GM19238 (cell line): ENCODE data around the gene FGGY.
"Not testable (repeated sequence)": the region's sequence is repeated elsewhere in the genome, so short reads cannot be mapped to it uniquely, and the experiment has no call there.

Experiments used
- DNase-seq: peaks from one replicate; pipeline ENCODE4 v3.0.0; 2011; ENCODE audit warnings: low spot score; ENCODE audit not compliant: insufficient read length

Gene FGGY

GRCh38 chr1:59625384-59625783, 328.5 kb downstream of the FGGY start:
- DNase-seq = no peak

- DNase-seq = no peak
These were observed 334.8 kb downstream of the FGGY start for GRCh38 chr1:59631561-59632255.

- no peak for DNase-seq
These were observed 338.2 kb downstream of the FGGY start for GRCh38 chr1:59635097-59635496.

- DNase-seq = no peak
These were observed 341.4 kb downstream of the FGGY start for GRCh38 chr1:59638231-59638711.

- no peak for DNase-seq
These were observed 342.4 kb downstream of the FGGY start for GRCh38 chr1:59639266-59639665.

- no peak for DNase-seq
These were observed 344.0 kb downstream of the FGGY start for GRCh38 chr1:59640851-59641250.

- DNase-seq = no peak
These were observed 344.9 kb downstream of the FGGY start for GRCh38 chr1:59641836-59642235.

GRCh38 chr1:59643526-59643925, 346.6 kb downstream of the FGGY start:
- DNase-seq = no peak

- DNase-seq = no peak
These were observed 349.0 kb downstream of the FGGY start for GRCh38 chr1:59645893-59646292.

- DNase-seq = not testable (repeated sequence)
These were observed 356.5 kb downstream of the FGGY start for GRCh38 chr1:59653142-59653958.

- DNase-seq = no peak
These were observed 357.1 kb downstream of the FGGY start for GRCh38 chr1:59653968-59654367.

GRCh38 chr1:59657873-59658465, 361.1 kb downstream of the FGGY start:
- DNase-seq = no peak

GRCh38 chr1:59664166-59664565, 367.3 kb downstream of the FGGY start:
- DNase-seq = no peak

GRCh38 chr1:59666106-59666505, 369.2 kb downstream of the FGGY start:
- DNase-seq = no peak

- DNase-seq = no peak
These were observed 370.1 kb downstream of the FGGY start for GRCh38 chr1:59667020-59667419.

GRCh38 chr1:59669752-59670312, 372.9 kb downstream of the FGGY start:
- DNase-seq = no peak

GRCh38 chr1:59670662-59671061, 373.8 kb downstream of the FGGY start:
- DNase-seq = no peak

GRCh38 chr1:59671066-59671952, 374.4 kb downstream of the FGGY start:
- DNase-seq = no peak

- DNase-seq = no peak
These were observed 375.0 kb downstream of the FGGY start for GRCh38 chr1:59671953-59672305.

- no peak for DNase-seq
These were observed 376.1 kb downstream of the FGGY start for GRCh38 chr1:59672851-59673572.
